Large intestine (tissue), 3 donors: ENCODE results near the gene TIRAP. TPM values are rescaled to one million over a fixed set of nuclear protein-coding genes. Genes with fewer than 3 reads are reported as not detected.

Experiments
- DNase-seq, 2 donors: peaks; one replicate each; pipeline versions ENCODE4 v3.0.0 to v3.0.0-alpha.2; 2013
- H3K27ac ChIP-seq: one replicate; pipeline ENCODE4 v1.5.1; 2013; ENCODE audit warnings: low read length
- H3K27me3 ChIP-seq: 2 replicates; pipeline ENCODE4 v1.6.1; 2013; ENCODE audit warnings: low read length; ENCODE audit not compliant: control insufficient read depth, insufficient read depth
- H3K36me3 ChIP-seq: 2 replicates; pipeline ENCODE4 v1.6.1; 2013; ENCODE audit warnings: low read length; ENCODE audit not compliant: control insufficient read depth, insufficient read depth
- H3K4me1 ChIP-seq: one replicate; pipeline ENCODE4 v1.6.1; 2013; ENCODE audit warnings: low read length; ENCODE audit not compliant: control insufficient read depth, insufficient read depth
- H3K4me3 ChIP-seq: one replicate; pipeline ENCODE4 v1.5.1; 2013; ENCODE audit warnings: low read length
- H3K9me3 ChIP-seq: one replicate; pipeline ENCODE4 v1.6.1; 2013; ENCODE audit warnings: mild to moderate bottlenecking, low read depth, low read length, moderate library complexity; ENCODE audit not compliant: control insufficient read depth
- WGBS: methylation state at CpG from one replicate; pipeline ENCODE4 v1.1.5; 2013; ENCODE audit warnings: low lambda C conversion rate; ENCODE audit not compliant: insufficient coverage; 5-methylcytosine and 5-hydroxymethylcytosine counted together
- polyA plus RNA-seq: library from polyadenylated mRNA; unstranded; fragments of 120-200 nt; gene quantifications from one replicate; pipeline ENCODE4 v1.2.1, GENCODE V29; 2013

Gene TIRAP
- polyA plus RNA-seq, 1 donor = 13.2 TPM

DNA sequence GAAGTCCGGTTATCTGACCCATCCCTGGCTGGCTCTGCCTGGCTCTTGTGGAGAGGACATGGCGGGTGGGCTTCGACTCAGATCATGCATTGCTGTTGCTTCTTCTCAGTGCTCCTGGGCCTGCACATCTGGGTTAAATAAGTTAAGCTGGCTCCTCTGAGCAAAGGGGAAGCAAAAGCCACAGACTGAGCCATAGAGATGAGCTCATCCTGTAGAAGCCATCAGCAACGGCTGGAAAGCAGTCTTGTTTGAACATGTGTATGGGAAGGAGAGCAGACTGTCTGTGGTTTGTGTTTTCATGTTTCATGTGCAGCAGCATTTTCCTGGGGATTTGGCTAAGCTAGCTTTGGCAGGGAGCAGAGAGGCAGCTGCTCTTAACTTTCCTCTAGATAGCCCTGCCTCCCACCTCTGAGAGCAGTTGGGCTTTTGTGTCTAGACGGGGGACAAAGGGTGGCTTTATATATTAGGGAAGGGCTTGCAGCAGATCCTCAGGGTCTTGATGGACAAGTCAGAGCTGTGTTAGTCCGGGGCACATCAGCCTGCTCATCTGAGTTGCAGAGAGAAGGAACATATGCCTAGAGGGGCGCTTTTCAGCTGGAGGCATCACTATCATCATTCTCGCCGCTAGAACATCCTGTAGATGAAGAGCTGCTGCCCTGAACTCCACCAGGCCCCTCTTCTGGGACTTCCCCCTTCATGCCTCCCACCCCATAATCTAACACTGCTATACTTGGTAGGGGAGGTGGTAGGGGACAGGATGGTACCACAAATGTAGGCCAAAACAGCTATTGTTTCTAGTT lies 35.9 kb downstream of the TIRAP start:
- WGBS = no CpG with 5 or more reads among the region's 9 CpGs
- Histone ChIP-seq H3K27ac (peak overlapping the region; percentile 66), H3K4me3 (no peak overlapping the region), H3K27me3 (no peaks in the 10 kb centered on the region), H3K4me1 (peaks cover 16% of the 10 kb centered on the region), H3K36me3 (peaks cover 6% of the 10 kb centered on the region), H3K9me3 (no peaks in the 10 kb centered on the region)
- peak; percentile 36 to 54 for DNase-seq

DNA sequence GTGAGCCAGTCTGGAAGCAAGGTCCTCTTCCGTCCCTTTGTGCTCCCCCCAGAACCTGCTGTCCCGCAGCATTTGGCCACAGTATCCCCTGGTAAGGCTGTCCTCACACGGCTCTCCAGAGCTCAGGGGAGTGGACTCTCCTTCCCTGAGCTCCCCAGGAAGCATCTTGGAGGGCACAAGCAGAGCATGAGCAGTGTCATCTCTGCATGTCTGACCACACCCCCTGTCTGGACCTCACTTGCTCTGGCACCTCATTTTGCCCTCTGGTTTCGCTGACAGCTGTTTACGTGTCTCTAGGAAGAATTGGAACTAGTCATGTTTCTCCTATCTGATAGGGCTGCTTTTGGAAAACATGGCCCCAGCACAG lies 36.5 kb downstream of the TIRAP start:
- no peak for DNase-seq
- Histone ChIP-seq H3K36me3 (peaks cover 4% of the 10 kb centered on the region), H3K27ac (peak overlapping the region; percentile 66), H3K27me3 (no peaks in the 10 kb centered on the region), H3K4me3 (no peak overlapping the region), H3K9me3 (no peaks in the 10 kb centered on the region), H3K4me1 (peaks cover 16% of the 10 kb centered on the region)
- WGBS = no CpG with 5 or more reads among the region's 5 CpGs

DNA sequence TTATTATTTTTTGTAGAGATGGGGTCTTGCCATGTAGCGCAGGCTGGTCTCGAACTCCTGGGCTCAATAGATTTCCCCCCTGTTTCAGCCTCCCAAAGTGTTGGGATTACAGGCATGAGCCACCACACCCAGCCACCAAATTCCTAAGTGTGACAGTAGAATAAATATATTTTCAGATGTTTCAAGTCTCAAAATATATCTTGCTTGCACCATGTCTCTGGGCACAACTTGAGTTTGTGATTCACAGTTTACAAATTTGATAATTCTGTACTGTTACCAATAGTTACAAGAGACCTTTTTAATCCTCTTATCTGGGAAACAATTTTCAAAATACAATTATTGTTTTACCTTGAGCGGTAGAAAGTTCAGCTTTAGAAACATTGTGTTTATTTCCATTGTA lies 40.1 kb downstream of the TIRAP start:
- H3K27me3 ChIP-seq = no peaks in the 10 kb centered on the region
- H3K9me3 ChIP-seq = no peaks in the 10 kb centered on the region
- WGBS = 100% methylated on average over 1 of the region's 3 CpGs
- H3K4me3 ChIP-seq = no peak overlapping the region
- H3K36me3 ChIP-seq = peaks cover 4% of the 10 kb centered on the region
- no peak overlapping the region for H3K27ac ChIP-seq
- DNase-seq = no peak
- H3K4me1 ChIP-seq = peaks cover 9% of the 10 kb centered on the region

DNA sequence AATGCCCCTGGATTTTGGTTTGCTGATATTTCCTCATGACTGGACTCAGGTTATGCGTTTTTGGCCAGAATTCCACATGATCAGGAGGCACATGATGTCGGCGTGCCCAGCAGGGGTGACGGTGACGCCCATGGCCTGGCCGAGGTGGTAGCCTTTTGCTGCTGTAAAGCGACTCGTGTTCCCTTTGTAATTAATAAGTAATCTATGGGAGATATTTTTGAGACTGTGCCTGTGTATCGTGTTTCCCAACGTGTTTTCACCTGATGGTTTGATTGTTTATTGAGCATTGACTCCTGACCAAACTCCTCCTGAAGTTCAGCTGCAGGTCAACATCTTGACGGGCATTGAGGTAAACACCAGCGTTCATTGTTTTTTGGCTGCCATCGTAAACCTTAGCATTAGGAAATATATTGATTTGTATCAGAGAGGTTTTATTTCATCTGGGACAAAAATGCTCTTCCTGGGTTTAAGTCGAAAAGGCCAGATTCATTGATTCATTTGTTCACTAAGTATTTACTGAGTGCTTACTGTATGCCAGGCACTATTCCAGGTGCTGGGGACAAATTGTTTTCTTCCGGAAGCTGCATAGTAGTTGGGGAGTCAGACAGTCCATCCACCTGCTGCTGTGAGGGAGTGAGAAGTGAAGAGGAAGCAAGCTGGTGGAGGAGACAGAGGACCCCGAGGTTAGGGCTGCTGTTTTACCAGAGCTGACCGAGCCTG lies 44.5 kb downstream of the TIRAP start:
- H3K36me3 ChIP-seq = peaks cover 17% of the 10 kb centered on the region
- H3K27me3 ChIP-seq = no peaks in the 10 kb centered on the region
- H3K4me1 ChIP-seq = no peaks in the 10 kb centered on the region
- WGBS = no CpG with 5 or more reads among the region's 17 CpGs
- no peaks in the 10 kb centered on the region for H3K9me3 ChIP-seq
- no peak for DNase-seq
- no peak overlapping the region for H3K4me3 ChIP-seq
- no peak overlapping the region for H3K27ac ChIP-seq

DNA sequence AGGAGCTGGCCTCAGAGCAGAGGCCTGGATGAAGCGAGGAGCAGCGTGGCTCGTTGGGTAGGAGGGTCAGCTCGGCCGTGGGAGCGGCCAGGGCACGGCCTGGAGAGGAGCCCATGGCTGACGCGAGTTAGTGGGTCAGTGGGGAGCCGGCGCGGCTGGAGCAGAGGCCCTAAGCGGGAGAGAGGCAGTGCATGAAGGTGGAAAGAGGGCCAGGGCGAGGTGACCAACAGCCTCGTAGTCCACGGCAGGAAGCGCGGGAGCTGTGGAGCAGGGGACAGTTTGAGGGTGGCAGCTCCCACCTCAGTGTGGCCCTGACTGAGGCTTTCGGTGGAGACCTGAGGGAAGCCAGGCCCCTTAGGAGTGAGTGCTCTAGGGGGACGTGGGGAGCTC lies 45.1 kb downstream of the TIRAP start:
- WGBS = no CpG with 5 or more reads among the region's 20 CpGs
- Histone ChIP-seq H3K36me3 (peaks cover 19% of the 10 kb centered on the region), H3K27ac (no peak overlapping the region), H3K27me3 (no peaks in the 10 kb centered on the region), H3K4me1 (no peaks in the 10 kb centered on the region), H3K4me3 (no peak overlapping the region), H3K9me3 (no peaks in the 10 kb centered on the region)
- DNase-seq = no peak

DNA sequence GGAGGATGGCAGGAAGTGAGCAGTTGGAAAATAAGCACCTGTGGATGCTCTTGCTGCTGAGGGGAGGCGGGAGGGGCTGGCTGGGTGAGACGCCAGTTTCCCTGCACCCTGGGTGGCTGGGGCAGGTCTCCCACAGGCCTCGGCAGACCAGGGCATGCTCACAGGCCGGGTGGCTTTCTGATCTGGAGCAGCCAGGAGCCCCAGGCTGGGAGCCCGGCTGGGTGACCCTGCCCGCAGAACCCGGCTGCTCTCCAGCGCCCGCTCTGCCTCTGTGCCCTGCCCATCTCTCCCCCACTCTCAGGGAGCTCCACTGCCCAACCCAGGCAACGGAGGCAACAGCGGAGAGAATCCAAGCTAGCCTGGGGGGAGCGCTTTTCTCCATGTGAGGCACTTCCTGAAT lies 45.6 kb downstream of the TIRAP start:
- no peaks in the 10 kb centered on the region for H3K4me1 ChIP-seq
- DNase-seq = no peak
- WGBS = no CpG with 5 or more reads among the region's 12 CpGs
- H3K27me3 ChIP-seq = no peaks in the 10 kb centered on the region
- no peaks in the 10 kb centered on the region for H3K9me3 ChIP-seq
- H3K4me3 ChIP-seq = no peak overlapping the region
- H3K27ac ChIP-seq = no peak overlapping the region
- peaks cover 21% of the 10 kb centered on the region for H3K36me3 ChIP-seq

DNA sequence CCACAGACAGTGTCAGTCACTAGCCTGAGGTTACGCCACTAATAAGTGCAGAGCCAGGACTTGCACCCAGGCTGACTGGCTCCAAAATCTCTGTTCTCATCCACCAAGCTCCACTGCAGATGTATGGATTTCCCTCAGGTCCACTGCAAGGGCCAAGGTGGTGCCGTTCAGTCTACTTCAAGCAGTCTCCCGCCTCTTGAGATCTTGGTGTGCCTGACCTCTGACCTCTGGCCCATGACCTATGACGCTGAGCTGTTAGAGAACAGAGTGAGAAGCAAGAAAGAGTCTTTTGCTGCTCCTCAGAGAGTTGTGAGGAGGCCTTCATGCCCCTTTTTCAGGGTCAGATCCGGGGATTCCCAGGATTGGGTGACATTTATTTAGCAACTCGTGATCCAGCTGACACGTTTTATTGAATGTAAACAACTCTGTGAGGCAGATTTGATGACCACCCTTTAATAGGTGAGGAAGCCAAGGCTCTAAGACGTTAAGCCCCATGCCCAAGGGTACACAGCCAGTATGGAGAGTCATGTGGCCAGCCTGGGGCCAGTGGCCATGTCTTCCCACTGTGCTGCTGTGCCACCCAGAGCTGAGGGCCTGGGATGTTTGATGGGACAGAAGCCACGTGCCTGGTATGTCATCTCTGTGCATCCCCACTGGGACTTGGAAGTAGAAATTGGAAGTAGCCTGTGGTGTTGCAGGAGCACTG lies 46.2 kb downstream of the TIRAP start:
- H3K4me1 ChIP-seq = no peaks in the 10 kb centered on the region
- H3K9me3 ChIP-seq = no peaks in the 10 kb centered on the region
- no peak overlapping the region for H3K4me3 ChIP-seq
- no peaks in the 10 kb centered on the region for H3K27me3 ChIP-seq
- WGBS = no CpG with 5 or more reads among the region's 9 CpGs
- no peak overlapping the region for H3K27ac ChIP-seq
- peaks cover 21% of the 10 kb centered on the region for H3K36me3 ChIP-seq
- DNase-seq = no peak

DNA sequence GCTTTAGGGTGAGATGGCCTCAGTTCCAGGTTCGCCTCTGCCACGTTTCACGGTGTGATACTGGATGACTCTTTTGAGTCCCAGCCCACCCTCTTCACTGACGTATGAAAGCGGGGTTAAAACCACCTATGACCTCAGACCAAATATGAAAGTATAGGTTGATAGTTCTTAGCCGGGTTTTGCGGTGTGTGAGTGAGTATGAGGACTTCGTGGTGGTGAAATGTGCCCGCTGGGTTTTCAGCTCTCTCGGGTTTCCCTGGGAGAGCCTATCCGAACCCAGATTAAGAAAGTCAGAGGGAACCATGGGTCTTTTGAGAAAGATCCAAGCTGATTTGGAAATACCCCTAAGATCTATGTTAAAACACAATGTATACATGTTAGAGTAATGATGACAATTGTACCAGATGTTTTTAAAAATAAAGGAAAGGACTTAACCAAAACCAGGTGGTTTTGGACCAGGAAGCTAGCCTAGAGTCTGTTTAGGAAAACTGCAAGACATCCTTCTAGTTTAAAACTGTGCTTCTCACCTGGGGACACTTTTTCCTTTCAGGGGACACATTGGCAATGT lies 46.8 kb downstream of the TIRAP start:
- 100% methylated on average over 3 of the region's 11 CpGs for WGBS
- Histone ChIP-seq H3K36me3 (peaks cover 21% of the 10 kb centered on the region), H3K4me3 (no peak overlapping the region), H3K9me3 (no peaks in the 10 kb centered on the region), H3K27me3 (no peaks in the 10 kb centered on the region), H3K4me1 (no peaks in the 10 kb centered on the region), H3K27ac (no peak overlapping the region)
- no peak for DNase-seq

DNA sequence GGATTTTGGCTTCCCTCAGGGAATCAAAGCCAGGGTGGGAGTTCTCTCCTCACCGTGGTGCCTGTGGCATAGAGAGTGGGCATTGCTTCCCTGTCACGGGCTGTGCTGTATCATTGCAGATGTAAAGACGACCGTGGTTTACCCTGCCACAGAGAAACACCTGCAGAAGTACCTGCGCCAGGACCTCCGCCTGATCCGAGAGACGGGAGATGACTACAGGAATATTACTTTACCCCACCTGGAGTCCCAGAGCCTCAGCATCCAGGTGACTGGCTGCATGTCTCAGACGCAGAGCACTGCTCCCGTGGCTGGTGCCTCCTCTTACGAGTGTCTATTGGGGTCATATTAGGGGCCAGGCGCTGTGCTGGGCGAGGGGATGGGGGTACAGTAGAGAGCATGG lies 48.4 kb downstream of the TIRAP start:
- peaks cover 28% of the 10 kb centered on the region for H3K36me3 ChIP-seq
- DNase-seq = no peak
- H3K4me3 ChIP-seq = no peak overlapping the region
- H3K27ac ChIP-seq = no peak overlapping the region
- WGBS = no CpG with 5 or more reads among the region's 13 CpGs
- H3K4me1 ChIP-seq = no peaks in the 10 kb centered on the region
- no peaks in the 10 kb centered on the region for H3K9me3 ChIP-seq
- no peaks in the 10 kb centered on the region for H3K27me3 ChIP-seq

DNA sequence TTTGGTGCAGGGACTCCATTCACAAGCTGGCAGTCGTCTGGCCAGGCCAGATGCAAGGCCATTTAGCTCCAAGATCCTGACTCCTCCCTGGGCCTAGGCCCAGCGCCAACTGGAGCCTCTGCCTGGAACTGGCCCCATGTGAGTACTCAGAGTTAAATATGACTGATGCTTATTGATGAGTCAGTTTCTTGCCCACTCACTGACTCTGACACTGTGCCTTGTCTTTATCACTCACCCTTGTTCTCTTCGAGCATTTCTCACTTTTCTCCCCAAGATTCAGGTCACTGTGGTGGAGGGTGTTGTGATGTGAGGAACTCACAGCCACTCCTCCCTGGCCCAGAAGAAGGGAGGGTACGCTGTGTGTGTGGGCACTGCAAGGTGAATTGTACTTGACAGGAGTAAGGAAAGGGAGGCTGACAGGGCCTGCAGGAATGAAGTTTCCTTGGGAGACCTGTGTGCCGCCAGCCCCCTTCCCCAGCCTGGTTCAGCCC lies 49.4 kb downstream of the TIRAP start:
- peaks cover 30% of the 10 kb centered on the region for H3K36me3 ChIP-seq
- H3K9me3 ChIP-seq = no peaks in the 10 kb centered on the region
- H3K27ac ChIP-seq = no peak overlapping the region
- H3K27me3 ChIP-seq = no peaks in the 10 kb centered on the region
- WGBS = no CpG with 5 or more reads among the region's 5 CpGs
- H3K4me3 ChIP-seq = no peak overlapping the region
- no peak for DNase-seq
- no peaks in the 10 kb centered on the region for H3K4me1 ChIP-seq
